ENCODE results near the gene ANO5.
A peak's percentile ranks its signal among the peaks of the same experiment; 100 is the strongest.
"Not testable (repeated sequence)": the region's sequence is repeated elsewhere in the genome, so short reads cannot be mapped to it uniquely, and the experiment has no call there.

Gene ANO5

DNA sequence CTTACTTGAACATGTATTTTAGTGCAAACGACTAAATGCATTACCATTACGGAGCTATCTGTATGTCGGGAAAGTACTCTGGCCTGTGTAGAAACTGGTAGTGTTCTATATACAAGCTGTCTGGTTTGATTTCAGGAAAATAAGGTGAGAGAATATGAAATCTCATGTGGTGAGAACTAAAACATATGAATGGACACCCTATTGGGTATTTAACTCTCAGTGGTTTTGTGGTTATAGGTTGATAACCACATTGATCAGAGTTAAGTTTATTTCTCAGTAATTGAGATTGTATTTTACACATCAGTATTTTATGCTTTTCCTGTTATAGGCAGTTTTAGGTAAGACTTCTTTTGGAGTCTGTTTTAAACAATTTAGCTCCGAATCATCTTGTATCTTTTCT is 10.4 kb downstream of the ANO5 start:
- no peak for DNase-seq (ENCODE audit: low spot score)

DNA sequence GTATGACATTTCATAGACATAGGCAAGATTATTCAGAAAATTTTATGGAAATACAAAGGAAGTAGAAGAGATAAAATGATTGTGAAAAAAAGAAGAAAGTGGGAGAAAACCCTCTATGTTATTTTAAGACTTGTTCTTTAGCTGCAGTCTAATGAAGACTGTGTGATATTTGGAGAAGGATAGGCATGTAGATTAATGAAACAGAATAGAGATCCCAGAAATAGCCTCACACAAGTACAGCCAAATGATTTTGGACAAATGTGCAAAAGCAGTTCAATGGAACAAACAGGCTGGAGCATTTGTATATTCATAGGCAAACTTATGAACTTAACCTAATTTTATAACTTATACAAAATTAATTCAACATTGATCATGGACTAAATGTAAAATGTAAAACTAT is 14.3 kb downstream of the ANO5 start:
- no peak for DNase-seq (ENCODE audit: low spot score)

DNA sequence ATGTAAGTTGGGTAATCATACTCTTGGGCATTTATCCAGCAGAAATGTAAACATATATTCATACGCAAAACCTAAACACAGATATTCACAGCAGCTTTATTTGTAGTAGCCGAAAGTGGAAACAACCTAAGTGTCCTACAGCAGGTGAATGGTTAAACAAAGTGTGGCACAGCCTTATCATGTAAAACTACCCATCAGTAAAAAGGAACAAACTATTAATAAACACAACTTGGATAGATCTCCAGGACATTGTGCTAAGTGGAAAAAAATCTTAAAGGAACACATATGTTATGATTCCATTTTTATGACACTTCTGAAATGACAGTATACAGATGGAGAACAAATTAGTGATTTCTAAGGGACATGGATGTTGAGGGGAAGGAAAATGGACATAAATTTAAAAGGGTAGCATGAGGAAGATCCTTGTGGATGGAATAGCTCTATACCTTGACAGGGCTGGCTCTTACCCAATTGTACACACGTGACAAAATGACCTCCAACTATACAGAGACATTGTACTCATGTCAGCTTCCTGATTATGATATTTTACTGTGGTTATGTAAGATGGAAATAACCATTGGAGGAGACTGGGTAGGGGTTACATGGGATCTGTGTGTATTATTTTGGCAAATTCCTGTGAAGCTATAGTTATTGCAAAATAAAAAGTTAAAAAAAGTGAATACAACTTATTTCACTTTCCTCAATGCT is 15.4 kb downstream of the ANO5 start:
- no peak for DNase-seq (ENCODE audit: low spot score)

DNA sequence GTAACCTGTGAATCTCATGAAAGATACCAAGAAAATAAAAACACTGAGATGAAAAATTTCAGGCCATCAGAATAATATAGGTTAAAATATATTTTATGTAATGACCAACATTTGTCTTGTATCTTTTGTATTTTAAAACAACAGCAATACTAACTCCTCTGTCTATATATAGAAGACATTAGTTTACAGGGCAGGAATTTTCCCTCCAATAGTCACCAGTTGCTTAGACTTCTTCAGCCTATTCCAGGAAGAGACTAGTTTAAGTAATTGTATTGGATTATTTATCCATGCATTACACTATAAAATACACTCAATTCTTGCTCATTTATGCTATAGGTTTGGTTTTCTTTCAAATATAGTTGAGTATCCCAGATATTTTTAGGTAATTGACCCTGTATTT is 24.1 kb downstream of the ANO5 start:
- no peak for DNase-seq (ENCODE audit: low spot score)

DNA sequence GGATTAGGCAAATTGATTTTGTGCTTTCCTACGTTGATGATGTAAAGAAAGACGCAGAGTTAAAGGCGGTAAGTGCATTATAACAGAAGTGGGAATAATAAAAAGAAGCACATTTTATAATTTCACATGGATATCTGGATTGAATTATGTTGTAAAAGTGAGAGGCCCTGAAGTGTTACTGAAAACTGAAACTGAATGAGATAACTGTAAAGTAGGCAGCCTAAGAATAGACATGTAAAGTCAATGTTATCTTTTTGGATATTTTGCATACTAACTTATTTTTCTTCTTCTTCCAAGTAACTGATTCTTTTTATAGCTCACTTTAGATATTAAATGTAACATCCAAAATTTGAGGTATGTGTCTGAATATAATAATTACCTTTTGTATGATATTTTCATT is 28.3 kb downstream of the ANO5 start:
- DNase-seq (ENCODE audit: low spot score) = no peak

DNA sequence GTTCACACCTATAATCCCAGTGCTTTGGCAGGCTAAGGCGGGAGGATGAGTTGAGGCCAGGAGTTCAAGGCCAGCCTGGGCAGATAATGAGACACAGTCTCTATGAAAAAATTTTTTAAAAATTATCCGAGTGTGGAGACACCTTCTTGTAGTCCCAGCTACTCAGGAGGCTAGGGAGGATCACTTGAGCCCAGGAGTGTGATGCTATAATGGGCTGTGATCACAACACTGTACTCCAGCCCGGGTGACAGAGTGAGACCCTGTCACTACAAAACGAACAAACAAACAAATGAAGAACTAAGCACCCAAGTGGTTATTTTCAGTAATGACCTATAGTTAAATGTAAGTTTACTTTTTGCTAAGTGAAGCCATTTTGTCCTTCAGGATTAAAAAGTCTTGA is 32.3 kb downstream of the ANO5 start:
- no peak for DNase-seq (ENCODE audit: low spot score)

DNA sequence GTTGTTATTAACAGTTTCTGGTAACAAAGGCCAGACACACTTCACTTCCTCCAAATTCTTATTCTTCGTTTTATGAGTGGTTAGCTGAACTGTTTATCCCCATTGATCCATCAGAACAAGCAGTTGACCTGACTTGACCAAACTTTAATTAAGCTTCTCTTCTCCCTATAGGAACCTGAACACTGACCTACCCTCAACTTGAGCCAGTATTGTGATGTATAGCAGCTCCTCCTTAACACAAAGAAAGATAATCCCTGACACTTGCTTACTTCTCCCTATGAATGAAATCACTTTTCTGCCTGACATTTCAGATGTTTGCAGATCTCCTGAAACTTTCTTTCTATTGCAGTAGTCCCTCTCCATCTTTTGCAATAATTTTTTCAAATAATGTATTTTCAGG is 41.9 kb downstream of the ANO5 start:
- DNase-seq (ENCODE audit: low spot score) = no peak

DNA sequence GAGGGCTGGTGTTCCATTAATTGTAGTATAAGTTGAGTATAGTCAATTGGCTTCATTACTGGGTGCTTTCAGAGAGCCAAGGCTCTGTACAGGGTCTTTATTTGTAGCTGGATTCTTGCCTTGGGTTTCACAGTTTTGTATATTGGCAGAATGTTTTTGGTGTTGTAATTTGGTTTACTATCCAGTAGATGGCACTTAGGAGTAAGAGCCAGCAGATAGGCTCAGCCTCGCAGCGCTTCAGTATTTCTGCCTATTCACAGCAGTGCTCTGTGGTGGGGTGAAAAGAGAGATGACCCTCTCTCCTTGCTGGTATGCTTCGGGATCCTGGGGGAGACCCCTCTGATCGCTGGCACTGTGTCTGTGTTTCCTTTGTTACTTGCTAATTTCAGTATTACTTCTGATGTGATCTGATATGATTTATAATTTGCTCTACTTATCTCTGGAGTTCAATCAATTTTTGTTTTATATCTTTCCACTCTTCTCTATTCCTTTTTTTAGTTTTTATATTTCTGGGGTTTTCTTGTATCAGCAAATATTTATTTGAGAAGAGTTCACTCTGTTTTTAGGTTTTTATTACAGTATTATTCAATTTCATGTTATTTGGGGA is 52.2 kb downstream of the ANO5 start:
- peak; percentile 57 for DNase-seq (ENCODE audit: low spot score)

DNA sequence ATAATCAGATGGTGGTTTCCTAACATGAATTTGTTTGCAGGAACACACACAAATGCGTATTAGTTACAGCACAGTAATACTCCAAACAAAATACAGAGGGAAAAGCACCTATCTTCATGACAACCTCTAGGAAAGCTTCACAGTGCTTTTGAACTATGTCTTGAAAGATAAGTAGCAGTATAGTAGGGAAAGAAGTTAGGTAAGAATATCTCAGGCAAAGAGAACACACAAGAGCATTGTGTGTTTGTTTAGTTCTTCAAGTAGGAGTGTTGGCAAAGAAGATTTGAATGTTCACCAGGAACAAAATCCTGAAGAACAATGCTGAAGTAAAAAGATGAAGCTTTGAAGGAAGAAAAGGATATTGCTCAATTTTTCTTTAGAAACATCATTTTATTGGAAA is 54.1 kb downstream of the ANO5 start:
- DNase-seq (ENCODE audit: low spot score) = no peak

DNA sequence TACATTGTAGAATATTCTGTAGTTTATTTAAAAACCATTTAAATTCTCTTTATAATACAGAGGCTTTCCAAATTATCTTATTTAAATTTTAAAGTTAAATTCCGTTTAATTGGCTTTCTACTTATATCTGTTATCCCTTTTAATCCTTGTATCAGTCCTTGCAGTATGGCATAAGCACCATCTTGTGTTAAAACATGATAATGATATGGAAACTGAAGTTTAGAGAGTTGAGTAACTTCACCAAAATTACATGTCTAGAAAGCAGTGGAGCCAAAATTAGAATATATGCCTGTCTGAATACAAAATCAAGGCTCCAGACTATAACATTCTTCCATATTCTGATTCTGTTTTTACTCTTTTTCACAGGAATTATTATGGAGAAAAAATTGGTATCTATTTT is 57.0 kb downstream of the ANO5 start:
- no peak for DNase-seq (ENCODE audit: low spot score)

DNA sequence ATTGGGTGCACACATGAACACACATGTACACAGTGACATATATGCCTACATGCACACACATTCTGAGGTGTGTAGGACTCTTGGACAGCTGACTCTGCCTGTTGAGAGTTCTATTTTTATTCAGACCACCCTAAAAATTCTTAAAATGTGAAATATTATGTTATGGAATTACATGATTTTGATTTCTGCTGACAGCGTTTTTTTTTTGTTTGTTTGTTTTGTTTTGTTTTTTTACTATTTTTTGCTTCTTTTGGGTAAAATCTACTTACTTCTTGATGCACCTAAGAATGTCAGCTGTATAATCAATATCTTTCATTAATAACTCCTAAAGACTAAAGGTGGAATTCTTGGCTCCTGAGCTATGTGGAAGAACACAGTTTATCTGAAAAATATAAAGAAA is 64.0 kb downstream of the ANO5 start:
- DNase-seq (ENCODE audit: low spot score) = no peak

DNA sequence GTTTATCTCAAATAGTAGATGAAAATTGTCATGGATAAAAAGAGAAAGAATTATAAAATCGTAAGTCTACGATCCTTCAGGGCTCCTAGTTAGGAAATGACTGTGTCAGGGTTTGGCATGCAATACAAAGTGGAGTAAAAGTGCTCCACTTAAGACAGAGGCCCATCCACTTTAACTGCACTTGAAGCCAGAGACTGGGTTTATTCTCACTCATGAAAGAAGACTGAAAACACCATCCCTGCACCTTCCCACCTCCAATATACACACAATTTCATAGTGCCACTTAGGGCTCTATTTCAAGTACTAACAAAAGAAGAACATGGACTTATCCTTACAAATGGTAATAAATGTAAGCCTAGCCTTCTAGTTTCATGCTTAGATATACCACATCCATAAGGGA is 70.7 kb downstream of the ANO5 start:
- DNase-seq (ENCODE audit: low spot score) = no peak

DNA sequence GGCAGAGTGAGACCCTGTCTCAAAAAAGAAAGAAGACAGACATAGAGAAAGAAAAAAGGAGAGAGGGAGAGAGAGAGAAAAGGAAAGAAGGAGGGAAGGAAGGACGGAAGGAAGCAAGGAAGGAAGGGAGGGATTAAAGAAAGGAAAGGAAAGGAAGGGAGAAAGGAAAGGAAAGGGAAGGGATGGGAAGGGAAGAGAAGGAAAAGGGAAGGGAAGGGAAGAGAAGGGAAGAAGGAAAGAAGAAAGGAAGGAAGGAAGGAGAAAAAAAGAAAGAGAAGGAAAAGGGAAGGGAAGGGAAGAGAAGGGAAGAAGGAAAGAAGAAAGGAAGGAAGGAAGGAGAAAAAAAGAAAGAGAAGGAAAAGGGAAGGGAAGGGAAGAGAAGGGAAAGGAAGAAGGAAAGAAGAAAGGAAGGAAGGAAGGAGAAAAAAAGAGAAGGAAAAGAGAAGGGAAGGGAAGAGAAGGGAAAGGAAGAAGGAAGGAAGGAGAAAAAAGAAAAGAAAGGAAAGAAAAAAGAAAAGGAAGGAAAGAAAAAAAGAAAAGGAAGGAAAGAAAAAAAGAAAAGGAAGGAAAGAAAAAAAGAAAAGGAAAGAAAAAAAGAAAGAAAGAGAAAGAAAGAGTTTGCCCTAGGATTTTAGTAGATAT is 76.2 kb downstream of the ANO5 start:
- DNase-seq (ENCODE audit: low spot score) = not testable (repeated sequence)

DNA sequence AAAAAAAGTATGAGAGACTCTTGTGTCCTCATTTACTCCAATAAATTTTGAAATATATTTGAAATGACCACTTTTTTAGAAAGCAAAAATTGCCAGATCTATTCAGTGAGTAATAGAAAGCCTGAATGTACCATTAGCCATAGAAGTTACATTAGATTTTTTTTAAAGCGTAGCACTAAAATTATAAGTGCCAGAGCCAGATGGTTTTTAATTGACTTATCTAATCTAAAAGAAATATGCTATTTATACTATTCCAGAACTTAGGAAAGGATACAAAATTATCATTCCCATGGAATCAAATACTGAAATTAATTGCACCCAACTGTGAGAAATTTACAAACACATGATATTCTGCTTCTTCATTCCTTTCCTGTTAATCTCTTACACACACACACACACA is 80.9 kb downstream of the ANO5 start:
- no peak for DNase-seq (ENCODE audit: low spot score)

DNA sequence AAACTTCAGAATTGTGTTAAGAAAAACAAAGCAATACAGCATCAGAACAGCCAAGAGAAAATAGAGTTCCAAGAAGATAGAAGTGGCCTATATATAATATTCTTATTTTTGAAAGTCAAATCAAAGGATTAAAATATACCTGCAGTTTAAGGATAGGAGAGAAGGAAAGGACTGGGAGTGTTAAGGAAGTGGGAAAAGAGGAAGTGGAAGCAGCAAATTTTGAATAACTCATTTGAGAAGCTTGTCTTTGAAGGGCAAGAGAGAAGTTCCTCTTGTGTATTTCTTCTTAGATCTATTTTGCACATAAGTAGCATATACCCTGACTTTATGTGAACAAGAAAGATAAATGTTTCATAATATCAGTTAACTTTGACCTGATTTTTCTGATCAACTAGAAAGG is 82.7 kb downstream of the ANO5 start:
- DNase-seq (ENCODE audit: low spot score) = no peak

DNA sequence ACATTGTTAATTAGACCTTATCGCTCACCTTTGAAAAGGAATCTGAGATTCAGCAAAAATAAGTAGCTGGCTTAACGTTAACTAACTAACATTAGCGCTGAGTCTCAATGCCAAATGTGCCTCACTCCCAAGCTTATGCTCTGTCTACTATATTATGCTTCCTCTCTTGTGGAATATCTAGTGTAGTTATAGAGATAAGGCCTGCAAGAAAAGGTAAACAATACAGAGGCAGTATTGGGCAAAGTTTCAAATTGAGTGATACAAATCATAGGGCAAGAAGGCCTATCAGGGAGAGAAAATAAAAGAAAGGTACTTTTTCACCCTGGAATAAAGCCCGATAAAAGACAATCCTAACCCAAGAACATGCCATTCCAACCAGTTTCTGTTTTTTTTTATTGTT is 83.7 kb downstream of the ANO5 start:
- DNase-seq (ENCODE audit: low spot score) = no peak

DNA sequence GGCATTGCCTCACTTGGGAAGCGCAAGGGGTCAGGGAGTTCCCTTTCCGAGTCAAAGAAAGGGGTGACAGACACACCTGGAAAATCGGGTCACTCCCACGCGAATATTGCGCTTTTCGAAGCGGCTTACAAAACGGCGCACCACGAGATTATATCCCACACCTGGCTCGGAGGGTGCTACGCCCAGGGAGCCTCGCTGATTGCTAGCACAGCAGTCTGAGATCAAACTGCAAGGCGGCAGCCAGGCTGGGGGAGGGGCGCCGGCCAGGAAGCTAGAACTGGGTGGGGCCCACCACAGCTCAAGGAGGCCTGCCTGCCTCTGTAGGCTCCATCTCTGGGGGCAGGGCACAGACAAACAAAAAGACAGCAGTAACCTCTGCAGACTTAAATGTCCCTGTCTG is 92.1 kb downstream of the ANO5 start:
- not testable (repeated sequence) for DNase-seq (ENCODE audit: low spot score)

DNA sequence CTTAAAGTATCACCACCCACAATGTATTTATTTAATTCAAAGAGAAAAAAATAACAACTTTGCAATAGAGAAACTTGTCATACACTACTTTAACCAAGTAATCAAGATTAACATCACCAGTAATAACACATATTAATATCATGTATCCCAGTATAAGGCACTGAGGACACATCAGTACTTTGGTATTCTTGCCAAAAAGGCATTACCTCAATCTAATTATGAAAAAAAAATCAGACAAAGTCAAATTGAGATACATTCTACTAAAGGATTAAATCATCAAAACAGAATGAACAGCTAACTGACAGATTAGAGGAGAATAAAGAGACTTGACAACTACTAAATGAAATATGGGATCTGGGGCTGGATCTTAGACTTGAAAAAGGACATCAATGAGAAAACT is 109.5 kb downstream of the ANO5 start:
- DNase-seq (ENCODE audit: low spot score) = no peak

DNA sequence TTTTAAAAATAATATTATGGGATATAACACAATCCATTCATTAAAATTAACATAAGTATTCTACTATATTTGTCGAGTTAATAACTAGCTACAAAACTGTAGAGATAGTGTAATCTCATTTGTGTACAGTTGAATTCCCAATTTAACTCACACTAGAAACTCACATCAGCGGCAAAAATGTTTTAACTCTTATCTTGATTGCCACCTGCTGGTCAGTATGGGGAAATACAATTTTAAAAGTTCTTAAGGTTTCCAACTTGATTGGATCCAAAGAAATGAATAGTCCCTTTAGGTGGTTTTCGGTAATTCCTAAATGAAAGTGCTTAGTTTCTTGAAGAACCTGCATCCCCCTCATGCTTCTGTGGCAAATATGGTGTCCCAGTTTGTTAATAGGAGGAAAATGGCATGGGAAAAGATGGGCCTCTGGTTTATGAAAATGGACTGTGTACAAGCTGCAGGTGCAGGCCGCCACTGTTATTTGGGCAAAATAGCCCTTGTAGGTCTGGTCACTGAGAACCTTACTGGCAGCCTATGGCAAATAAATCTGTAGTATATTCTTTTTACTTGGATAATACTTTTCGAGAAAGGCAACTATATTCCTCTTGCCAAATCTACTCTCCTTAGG is 111.6 kb downstream of the ANO5 start:
- peak; percentile 64 for DNase-seq (ENCODE audit: low spot score)

DNA sequence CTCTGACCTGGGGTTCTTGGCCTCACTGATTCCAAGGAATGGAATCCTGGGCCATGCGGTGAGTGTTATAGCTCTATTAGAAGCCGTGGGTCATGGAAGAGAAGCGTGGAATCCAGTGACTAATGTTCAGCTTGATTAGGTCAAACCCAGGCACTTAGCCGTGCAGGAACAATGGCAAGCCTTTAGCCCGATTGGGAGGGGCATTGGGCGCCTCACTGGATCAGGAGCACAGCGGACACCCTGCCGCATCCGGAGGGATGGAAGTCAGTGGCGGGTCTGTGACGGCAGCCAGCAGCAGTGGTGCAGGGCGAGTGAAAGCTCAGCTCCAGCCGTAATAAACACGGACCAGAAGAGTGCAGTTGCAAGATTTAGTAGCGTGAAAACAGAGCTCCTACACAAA is 124.8 kb downstream of the ANO5 start:
- no peak for DNase-seq (ENCODE audit: low spot score)

DNA sequence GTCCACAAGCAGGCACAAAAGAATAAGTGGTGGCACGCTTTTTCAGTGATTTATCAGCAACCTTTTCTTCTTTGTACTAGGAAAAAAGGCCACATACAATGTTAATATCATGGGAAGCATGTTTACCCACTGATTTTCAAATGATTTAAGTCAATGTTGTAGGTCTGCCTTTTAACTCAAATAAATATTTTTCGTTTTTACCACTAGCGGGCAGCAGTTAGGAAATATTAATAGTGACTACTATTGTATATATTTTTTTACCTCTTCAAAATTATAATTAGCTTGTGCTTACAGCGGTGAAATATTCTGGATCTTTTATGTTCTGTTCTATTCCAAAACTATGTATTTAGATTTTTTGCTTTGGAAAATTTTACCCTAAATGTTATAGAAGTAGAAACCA is 138.9 kb downstream of the ANO5 start:
- DNase-seq (ENCODE audit: low spot score) = no peak
